Mesenchymal stem cell (in vitro differentiated cells and primary cell): ENCODE results near the gene THBS3.

Experiments used
- DNase-seq: peaks from one replicate; pipeline ENCODE4 v3.0.0-alpha.2; 2013
- H2AFZ ChIP-seq: one replicate; pipeline ENCODE4 v1.6.1; 2013; ENCODE audit warnings: low read depth, mild to moderate bottlenecking, control low read depth, inconsistent platforms, low read length, moderate library complexity
- H2AK5ac ChIP-seq: 2 replicates; pipeline ENCODE4 v1.6.1; 2013; ENCODE audit warnings: low read length, moderate library complexity, mild to moderate bottlenecking, inconsistent platforms; ENCODE audit not compliant: severe bottlenecking
- H2BK120ac ChIP-seq: one replicate; pipeline ENCODE4 v1.6.1; 2013; ENCODE audit warnings: low read depth, mild to moderate bottlenecking, inconsistent platforms, low read length, moderate library complexity
- H2BK12ac ChIP-seq, 2 experiments: one replicate each; pipeline ENCODE4 v1.6.1; 2013; ENCODE audit warnings: inconsistent platforms in 2 of 2, low read length in 2 of 2, mild to moderate bottlenecking in 2 of 2, moderate library complexity in 2 of 2, control low read depth in 1 of 2
- H2BK15ac ChIP-seq: one replicate; pipeline ENCODE4 v1.6.1; 2013; ENCODE audit warnings: mild to moderate bottlenecking, low read depth, inconsistent platforms; ENCODE audit not compliant: poor library complexity, severe bottlenecking
- H2BK5ac ChIP-seq: 2 replicates; pipeline ENCODE4 v1.6.1; 2013; ENCODE audit warnings: low read depth, mild to moderate bottlenecking, low read length, control low read depth, inconsistent platforms; ENCODE audit not compliant: poor library complexity, severe bottlenecking
- H3K14ac ChIP-seq, 2 experiments: one replicate each; pipeline ENCODE4 v1.6.1; 2013; ENCODE audit warnings: inconsistent platforms in 2 of 2, low read length in 2 of 2, control low read depth in 1 of 2, mild to moderate bottlenecking in 1 of 2, moderate library complexity in 1 of 2
- H3K18ac ChIP-seq, 2 experiments: one replicate each; pipeline ENCODE4 v1.6.1; 2013; ENCODE audit warnings: inconsistent platforms in 2 of 2, low read length in 2 of 2, control low read depth in 1 of 2, low read depth in 1 of 2, mild to moderate bottlenecking in 1 of 2
- H3K23ac ChIP-seq, 2 experiments: one replicate each; pipeline ENCODE4 v1.6.1; 2013; ENCODE audit warnings: inconsistent platforms in 2 of 2, low read length in 2 of 2, mild to moderate bottlenecking in 2 of 2, moderate library complexity in 2 of 2, control low read depth in 1 of 2
- H3K27ac ChIP-seq: 2 replicates; pipeline ENCODE4 v1.5.1; 2013; ENCODE audit warnings: mild to moderate bottlenecking, moderate library complexity, low read length, control low read depth, inconsistent platforms; ENCODE audit not compliant: poor library complexity, severe bottlenecking
- H3K27me3 ChIP-seq, 2 experiments: 2 replicates each; pipeline versions ENCODE4 v1.6.1 to v1.7.0; 2013; ENCODE audit warnings: low read length in 2 of 2, mild to moderate bottlenecking in 2 of 2, moderate library complexity in 2 of 2, control low read depth in 1 of 2, inconsistent platforms in 1 of 2; ENCODE audit not compliant: control insufficient read depth in 1 of 2, insufficient read depth in 1 of 2
- H3K36me3 ChIP-seq, 2 experiments: 2 replicates each; pipeline versions ENCODE4 v1.6.1 to v1.7.0; 2013; ENCODE audit warnings: low read length in 2 of 2, control low read depth in 1 of 2, inconsistent platforms in 1 of 2, low read depth in 1 of 2, mild to moderate bottlenecking in 1 of 2; ENCODE audit not compliant: insufficient read depth in 2 of 2, control insufficient read depth in 1 of 2
- H3K4ac ChIP-seq, 2 experiments: one replicate each; pipeline ENCODE4 v1.6.1; 2013; ENCODE audit warnings: inconsistent platforms in 2 of 2, low read length in 2 of 2, mild to moderate bottlenecking in 2 of 2, moderate library complexity in 2 of 2, control low read depth in 1 of 2, low read depth in 1 of 2
- H3K4me1 ChIP-seq: 2 replicates; pipeline ENCODE4 v1.6.1; 2013; ENCODE audit warnings: low read depth, low read length, control low read depth; ENCODE audit not compliant: control insufficient read depth, insufficient read depth
- H3K4me2 ChIP-seq: 2 replicates; pipeline ENCODE4 v1.6.1; 2013; ENCODE audit warnings: low read length, mild to moderate bottlenecking, inconsistent platforms; ENCODE audit not compliant: poor library complexity, severe bottlenecking
- H3K4me3 ChIP-seq, 2 experiments: 2 replicates each; pipeline versions ENCODE4 v1.5.1 to v1.7.0; 2013; ENCODE audit warnings: low read length in 2 of 2, mild to moderate bottlenecking in 2 of 2, control low read depth in 1 of 2, low read depth in 1 of 2; ENCODE audit not compliant: insufficient read depth in 1 of 2
- H3K79me1 ChIP-seq: replicated peaks from 2 replicates; pipeline ENCODE4 v1.6.1; 2013; ENCODE audit warnings: mild to moderate bottlenecking, control low read depth, low read length, inconsistent platforms; ENCODE audit not compliant: poor library complexity, severe bottlenecking
- H3K9ac ChIP-seq: 2 replicates; pipeline ENCODE4 v1.7.0; 2013; ENCODE audit warnings: mild to moderate bottlenecking, low read length, moderate library complexity
- H3K9me3 ChIP-seq: 2 replicates; pipeline ENCODE4 v1.7.0; 2013; ENCODE audit warnings: mild to moderate bottlenecking, low read length; ENCODE audit not compliant: control insufficient read depth
- H4K8ac ChIP-seq: one replicate; pipeline ENCODE4 v1.6.1; 2013; ENCODE audit warnings: inconsistent platforms, mild to moderate bottlenecking, low read length, moderate library complexity
- H4K91ac ChIP-seq: one replicate; pipeline ENCODE4 v1.6.1; 2013; ENCODE audit warnings: mild to moderate bottlenecking, low read length, inconsistent platforms
- WGBS: methylation state at CpG from one replicate; pipeline ENCODE4 v1.1.7; 2013; ENCODE audit warnings: mixed read lengths; 5-methylcytosine and 5-hydroxymethylcytosine counted together

Gene THBS3

DNA sequence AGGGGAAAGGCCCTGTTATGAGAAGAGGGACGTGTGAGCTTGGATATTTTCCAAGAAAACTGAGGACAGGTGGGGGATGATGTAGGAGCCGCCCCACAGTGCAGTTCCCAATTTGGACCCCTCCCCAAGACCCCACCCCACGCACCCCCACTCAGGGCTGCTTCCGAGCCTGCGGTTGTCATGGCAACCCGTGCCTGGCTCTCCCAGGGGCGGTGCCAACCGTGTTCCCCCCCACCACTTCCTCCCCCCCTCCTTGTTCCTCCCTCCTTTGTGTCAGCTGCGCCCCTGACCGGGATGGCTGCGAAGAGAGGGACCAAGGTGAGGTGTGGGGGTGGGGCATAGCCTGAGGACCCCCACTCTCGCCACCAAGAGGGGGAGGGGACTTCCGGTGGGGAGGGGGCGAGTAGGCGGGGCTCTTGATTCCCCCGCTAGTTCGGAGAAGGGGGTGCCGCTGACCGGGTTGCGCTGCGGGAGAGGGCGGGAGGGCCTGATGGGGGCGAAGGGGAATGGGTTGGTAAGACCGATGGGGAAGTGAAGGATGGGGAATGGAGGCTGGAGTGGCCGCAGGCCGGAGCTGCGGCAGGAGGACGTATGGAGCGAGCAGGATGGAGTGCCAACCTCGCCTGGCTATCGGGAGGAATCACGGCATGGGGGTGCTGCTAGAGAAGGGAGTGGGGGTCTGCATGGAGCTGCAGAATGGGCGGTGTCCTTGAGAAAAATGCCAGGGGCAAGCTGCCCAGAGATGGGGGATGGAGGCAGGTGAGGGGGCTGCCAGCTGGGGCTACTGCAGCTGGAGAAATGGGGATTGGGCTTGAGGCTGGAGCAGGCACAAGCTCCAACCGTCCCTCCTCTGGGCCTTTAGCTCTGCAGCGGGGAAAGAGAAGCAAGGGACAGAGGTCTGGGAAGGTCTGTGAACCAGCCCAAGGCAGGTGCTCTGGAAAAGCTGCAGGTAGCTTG lies 33.1 kb downstream of the THBS3 start:
- H3K23ac ChIP-seq, result no peak overlapping the region
- WGBS, result 12% methylated on average over 29 of the region's 35 CpGs
- peak overlapping the region; percentile 92 for H4K8ac ChIP-seq
- peak overlapping the region; percentile 77 for H4K91ac ChIP-seq
- no peaks in the 10 kb centered on the region for H3K27me3 ChIP-seq
- H2AFZ ChIP-seq, result no peak overlapping the region
- peaks cover 26% of the 10 kb centered on the region for H3K4me1 ChIP-seq
- H3K14ac ChIP-seq, result peak overlapping the region in 1 of 2 experiments; percentile 68
- H3K4ac ChIP-seq, result peak overlapping the region; percentile 28 to 30
- H3K4me3 ChIP-seq, result peak overlapping the region; percentile 60 to 96
- H3K36me3 ChIP-seq, result peaks cover 43 to 46% of the 10 kb centered on the region in 2 experiments
- peak overlapping the region; percentile 96 for H3K9ac ChIP-seq
- H3K79me1 ChIP-seq, result peaks cover 19% of the 10 kb centered on the region
- no peak overlapping the region for H2BK15ac ChIP-seq
- peak; percentile 40 for DNase-seq
- H2BK120ac ChIP-seq, result peak overlapping the region; percentile 79
- H2BK5ac ChIP-seq, result no peak overlapping the region
- peak overlapping the region; percentile 72 for H3K4me2 ChIP-seq
- peak overlapping the region in 1 of 2 experiments; percentile 50 for H2BK12ac ChIP-seq
- no peaks in the 10 kb centered on the region for H3K9me3 ChIP-seq
- peak overlapping the region; percentile 29 for H2AK5ac ChIP-seq
- peak overlapping the region; percentile 80 to 81 for H3K18ac ChIP-seq
- peak overlapping the region; percentile 42 for H3K27ac ChIP-seq

- H3K4me2 ChIP-seq, result peak within 1 kb of the TSS; percentile 72
- DNase-seq, result peak; percentile 68
- H2BK12ac ChIP-seq, result peak within 1 kb of the TSS in 1 of 2 experiments; percentile 51
- no peaks in the 10 kb centered on the region for H3K27me3 ChIP-seq
- under 1% methylated on average over 33 of the region's 38 CpGs for WGBS
- peak within 1 kb of the TSS; percentile 59 for H2AK5ac ChIP-seq
- peak within 1 kb of the TSS; percentile 51 for H2BK5ac ChIP-seq
- H3K27ac ChIP-seq, result peak within 1 kb of the TSS; percentile 95
- peak within 1 kb of the TSS; percentile 96 for H3K9ac ChIP-seq
- H2BK15ac ChIP-seq, result peak within 1 kb of the TSS; percentile 82
- peak within 1 kb of the TSS; percentile 75 for H2AFZ ChIP-seq
- peaks cover 44 to 46% of the 10 kb centered on the region in 2 experiments for H3K36me3 ChIP-seq
- H3K4me1 ChIP-seq, result peaks cover 26% of the 10 kb centered on the region
- H3K4me3 ChIP-seq, result peak within 1 kb of the TSS; percentile 83 to 96
- peak within 1 kb of the TSS; percentile 98 for H4K8ac ChIP-seq
- H4K91ac ChIP-seq, result peak within 1 kb of the TSS; percentile 92
- peaks cover 19% of the 10 kb centered on the region for H3K79me1 ChIP-seq
- peak within 1 kb of the TSS; percentile 86 to 87 for H3K18ac ChIP-seq
- H3K14ac ChIP-seq, result peak within 1 kb of the TSS in 1 of 2 experiments; percentile 93
- peak within 1 kb of the TSS; percentile 57 to 90 for H3K4ac ChIP-seq
- no peak within 1 kb of the TSS for H3K23ac ChIP-seq
- peak within 1 kb of the TSS; percentile 79 for H2BK120ac ChIP-seq
- no peaks in the 10 kb centered on the region for H3K9me3 ChIP-seq
Observed at GRCh38 chr1:155173478-155174323, 34.0 kb downstream of the THBS3 start, which contains the start of gene TRIM46. TRIM46 (plus strand) TSS chr1:155173849; CDS start chr1:155173967, 118 bp downstream.

- Histone ChIP-seq H3K79me1 (peaks cover 18% of the 10 kb centered on the region), H3K9ac (peak within 1 kb of the TSS; percentile 96), H2BK15ac (peak within 1 kb of the TSS; percentile 82), H4K8ac (peak within 1 kb of the TSS; percentile 98), H3K4ac (peak within 1 kb of the TSS; percentile 57 to 90), H3K36me3 (peaks cover 40 to 44% of the 10 kb centered on the region in 2 experiments), H3K23ac (no peak within 1 kb of the TSS), H4K91ac (peak within 1 kb of the TSS; percentile 92), H3K4me1 (peaks cover 26% of the 10 kb centered on the region), H2AK5ac (peak within 1 kb of the TSS; percentile 59), H2AFZ (peak within 1 kb of the TSS; percentile 75), H3K4me3 (peak within 1 kb of the TSS; percentile 83 to 96), H2BK5ac (peak within 1 kb of the TSS; percentile 51), H3K4me2 (peak within 1 kb of the TSS; percentile 72), H3K14ac (peak within 1 kb of the TSS in 1 of 2 experiments; percentile 93), H2BK120ac (peak within 1 kb of the TSS; percentile 69), H3K18ac (peak within 1 kb of the TSS; percentile 86 to 87), H2BK12ac (peak within 1 kb of the TSS in 1 of 2 experiments; percentile 51), H3K27me3 (no peaks in the 10 kb centered on the region), H3K27ac (peak within 1 kb of the TSS; percentile 95), H3K9me3 (no peaks in the 10 kb centered on the region)
- peak; percentile 96 for DNase-seq
- under 1% methylated on average over 56 of the region's 57 CpGs for WGBS
Observed at GRCh38 chr1:155172732-155173477, 34.8 kb downstream of the THBS3 start, which contains the start of gene KRTCAP2. KRTCAP2 (minus strand) TSS chr1:155173304; CDS start chr1:155173224, 80 bp downstream.
